PC-3 (cell line): ENCODE data around the gene PTPRN2. TPM values are rescaled to one million over a fixed set of nuclear protein-coding genes. Genes with fewer than 3 reads are reported as not detected.

Source experiments
- ATAC-seq: fragments of 200-7000 bp; cut with Tn5 transposase; 2 replicates; pipeline ENCODE4 v1.9.1; 2020; ENCODE audit warnings: mild to moderate bottlenecking, moderate library complexity
- BruUV-seq: library from RNA; stranded (reverse); fragments of 400-500 nt; replicated peaks from 2 replicates; lab custom pipeline; 2021; lab: Mats Ljungman, UMichigan
- CTCF ChIA-PET: fragments of 300-600 bp; sonication (Branson Sonifier 250); formaldehyde crosslinking; loops from one replicate; lab custom pipeline; 2022; ENCODE audit warnings: antibody characterized with exemption; lab: Charles Lee
- POLR2A ChIA-PET: fragments of 300-600 bp; sonication (Branson Sonifier 250); formaldehyde crosslinking; loops from one replicate; lab custom pipeline; 2022; ENCODE audit warnings: antibody characterized with exemption; ENCODE audit not compliant: unreplicated experiment; lab: Charles Lee
- DNase-seq: peaks from one replicate; pipeline ENCODE4 v3.0.0-alpha.2; 2015
- H2AFZ ChIP-seq: fragments of 300-600 bp; sonication (generic); 2 replicates; pipeline ENCODE4 v1.6.0; 2016; ENCODE audit warnings: antibody characterized with exemption, low read length
- H3F3A ChIP-seq: fragments of 300-600 bp; sonication (generic); one replicate; pipeline ENCODE4 v1.6.0; 2017; ENCODE audit warnings: antibody characterized with exemption, low read length, control low read depth, mild to moderate bottlenecking; ENCODE audit not compliant: unreplicated experiment
- H3K27ac ChIP-seq: fragments of 300-600 bp; sonication (generic); 2 replicates; pipeline ENCODE4 v1.5.1; 2016; ENCODE audit warnings: mild to moderate bottlenecking, low read length
- H3K27me3 ChIP-seq: fragments of 300-600 bp; sonication (generic); 2 replicates; pipeline ENCODE4 v1.6.1; 2016; ENCODE audit warnings: low read length, mixed read lengths
- H3K36me3 ChIP-seq: fragments of 300-600 bp; sonication (generic); 2 replicates; pipeline ENCODE4 v1.6.1; 2016; ENCODE audit warnings: low read depth, mixed run types, low read length, mixed read lengths
- H3K4me1 ChIP-seq: fragments of 300-600 bp; sonication (generic); 2 replicates; pipeline ENCODE4 v1.5.1; 2016; ENCODE audit warnings: low read length; ENCODE audit not compliant: insufficient read depth
- H3K4me2 ChIP-seq: fragments of 300-600 bp; sonication (generic); 2 replicates; pipeline ENCODE4 v1.6.0; 2016; ENCODE audit warnings: low read length
- H3K4me3 ChIP-seq: fragments of 300-600 bp; sonication (generic); 2 replicates; pipeline ENCODE4 v1.5.1; 2016; ENCODE audit warnings: mild to moderate bottlenecking, low read length, mixed read lengths
- H3K79me2 ChIP-seq: fragments of 300-600 bp; sonication (generic); 2 replicates; pipeline ENCODE4 v1.6.1; 2017; ENCODE audit warnings: low read length, mixed read lengths
- H3K9ac ChIP-seq: fragments of 300-600 bp; sonication (generic); 2 replicates; pipeline ENCODE4 v1.6.0; 2016; ENCODE audit warnings: mild to moderate bottlenecking, low read length
- H3K9me2 ChIP-seq: fragments of 300-600 bp; sonication (generic); replicated peaks from 2 replicates; pipeline ENCODE4 v1.6.1; 2016; ENCODE audit warnings: mixed run types, low read length, mixed read lengths
- H3K9me3 ChIP-seq: fragments of 300-600 bp; sonication (generic); 2 replicates; pipeline ENCODE4 v1.6.1; 2016; ENCODE audit warnings: low read length, mixed read lengths
- H4K20me1 ChIP-seq: fragments of 300-600 bp; sonication (generic); 2 replicates; pipeline ENCODE4 v1.6.1; 2016; ENCODE audit warnings: low read length, mixed read lengths
- CTCF ChIP-seq: fragments of 300-600 bp; sonication (generic); conservative IDR thresholded peaks from 2 replicates; pipeline ENCODE4 v1.5.1; 2017; ENCODE audit warnings: antibody characterized with exemption, low read depth, mild to moderate bottlenecking, low read length
- EZH2 ChIP-seq: fragments of 300-600 bp; sonication (generic); IDR thresholded peaks from one replicate; pipeline ENCODE4 v1.6.1; 2017; ENCODE audit warnings: antibody characterized with exemption, mild to moderate bottlenecking, low read length; ENCODE audit not compliant: unreplicated experiment
- EZH2phosphoT487 ChIP-seq: fragments of 300-600 bp; sonication (generic); IDR thresholded peaks from 2 replicates; pipeline ENCODE4 v1.6.1; 2018; ENCODE audit warnings: mild to moderate bottlenecking, antibody characterized with exemption, low read length, borderline replicate concordance
- intact Hi-C: fragments of 100-400 bp; cut with micrococcal nuclease; formaldehyde crosslinking; loops from 2 replicates; pipeline ENCODE4 v1.9.0; 2023
- total RNA-seq: library from RNA; depleted of rRNA; stranded (reverse); fragments of >200 nt; gene quantifications from 2 replicates; pipeline ENCODE4 v1.2.3, GENCODE V29; 2014

Gene PTPRN2
- total RNA-seq, 1 experiment from 2014 or later, result 3.2 TPM

- no peaks in the 10 kb centered on the region for H3K79me2 ChIP-seq
- H3K9ac ChIP-seq, result no peak overlapping the region
- no peak for ATAC-seq
- H3F3A ChIP-seq, result no peaks in the 10 kb centered on the region
- ChIA-PET CTCF (no interaction called here), POLR2A (no interaction called here)
- H3K9me3 ChIP-seq, result no peaks in the 10 kb centered on the region
- no peak overlapping the region for H3K4me3 ChIP-seq
- H2AFZ ChIP-seq, result no peak overlapping the region
- no peaks in the 10 kb centered on the region for H3K9me2 ChIP-seq
- H3K36me3 ChIP-seq, result no peaks in the 10 kb centered on the region
- TF ChIP-seq EZH2phosphoT487, result no peak
- no peak for TF ChIP-seq CTCF
- no peak for TF ChIP-seq EZH2
- 0 out of 2 replicates have a peak, but pooled peaks cover 5% of the 10 kb centered on the region for H3K4me1 ChIP-seq
- intact Hi-C loops, result no loop called here
- H3K27me3 ChIP-seq, result no peaks in the 10 kb centered on the region
- no peaks in the 10 kb centered on the region for H4K20me1 ChIP-seq
- BruUV-seq, result no TSS peak
- no peak overlapping the region for H3K27ac ChIP-seq
- no peak overlapping the region for H3K4me2 ChIP-seq
- no peak for DNase-seq
Measured at GRCh38 chr7:158107806-158108205, 479.8 kb downstream of the PTPRN2 start.

- Histone ChIP-seq H3K9me2 (no peaks in the 10 kb centered on the region), H3F3A (no peaks in the 10 kb centered on the region), H3K9ac (no peak overlapping the region), H3K4me3 (no peak overlapping the region), H3K9me3 (no peaks in the 10 kb centered on the region), H3K4me2 (no peak overlapping the region), H2AFZ (no peak overlapping the region), H3K27ac (no peak overlapping the region), H4K20me1 (no peaks in the 10 kb centered on the region), H3K36me3 (no peaks in the 10 kb centered on the region), H3K27me3 (no peaks in the 10 kb centered on the region), H3K4me1 (0 out of 2 replicates have a peak, but pooled peaks cover 5% of the 10 kb centered on the region), H3K79me2 (no peaks in the 10 kb centered on the region)
- no TSS peak for BruUV-seq
- DNase-seq (no peak), ATAC-seq (no peak)
- intact Hi-C loops, result no loop called here
- CTCF ChIA-PET, result no interaction called here
- TF ChIP-seq CTCF (no peak), EZH2phosphoT487 (no peak), EZH2 (no peak)
- POLR2A ChIA-PET, result no interaction called here
Measured at GRCh38 chr7:158106272-158106671, 481.4 kb downstream of the PTPRN2 start.

GRCh38 chr7:158103378-158103777, 484.2 kb downstream of the PTPRN2 start:
- Histone ChIP-seq H3K9me2 (no peaks in the 10 kb centered on the region), H3K4me3 (no peak overlapping the region), H3K9me3 (no peaks in the 10 kb centered on the region), H3K79me2 (no peaks in the 10 kb centered on the region), H3K27me3 (no peaks in the 10 kb centered on the region), H3K9ac (no peak overlapping the region), H4K20me1 (no peaks in the 10 kb centered on the region), H3F3A (no peaks in the 10 kb centered on the region), H3K4me1 (no peaks in the 10 kb centered on the region), H3K27ac (no peak overlapping the region), H3K36me3 (no peaks in the 10 kb centered on the region), H2AFZ (no peak overlapping the region), H3K4me2 (no peak overlapping the region)
- DNase-seq, result no peak
- intact Hi-C loops, result no loop called here
- ChIA-PET POLR2A (no interaction called here), CTCF (no interaction called here)
- no TSS peak for BruUV-seq
- no peak for ATAC-seq
- TF ChIP-seq EZH2phosphoT487 (no peak), CTCF (no peak), EZH2 (no peak)
